GM19395 (cell line): ENCODE data around the gene STPG2.
A peak's percentile ranks its signal among the peaks of the same experiment; 100 is the strongest.
"Not testable (repeated sequence)": the region's sequence is repeated elsewhere in the genome, so short reads cannot be mapped to it uniquely, and the experiment has no call there.

Experiments used
- ATAC-seq: cut with Tn5 transposase; IDR thresholded peaks from one replicate; pipeline ENCODE4 v1.9.1; 2021; ENCODE audit warnings: mild to moderate bottlenecking, moderate library complexity; ENCODE audit not compliant: unreplicated experiment

The STPG2 gene

GRCh38 chr4:97646997-97647396 lies 496.3 kb downstream of the STPG2 start:
- no peak for ATAC-seq

DNA sequence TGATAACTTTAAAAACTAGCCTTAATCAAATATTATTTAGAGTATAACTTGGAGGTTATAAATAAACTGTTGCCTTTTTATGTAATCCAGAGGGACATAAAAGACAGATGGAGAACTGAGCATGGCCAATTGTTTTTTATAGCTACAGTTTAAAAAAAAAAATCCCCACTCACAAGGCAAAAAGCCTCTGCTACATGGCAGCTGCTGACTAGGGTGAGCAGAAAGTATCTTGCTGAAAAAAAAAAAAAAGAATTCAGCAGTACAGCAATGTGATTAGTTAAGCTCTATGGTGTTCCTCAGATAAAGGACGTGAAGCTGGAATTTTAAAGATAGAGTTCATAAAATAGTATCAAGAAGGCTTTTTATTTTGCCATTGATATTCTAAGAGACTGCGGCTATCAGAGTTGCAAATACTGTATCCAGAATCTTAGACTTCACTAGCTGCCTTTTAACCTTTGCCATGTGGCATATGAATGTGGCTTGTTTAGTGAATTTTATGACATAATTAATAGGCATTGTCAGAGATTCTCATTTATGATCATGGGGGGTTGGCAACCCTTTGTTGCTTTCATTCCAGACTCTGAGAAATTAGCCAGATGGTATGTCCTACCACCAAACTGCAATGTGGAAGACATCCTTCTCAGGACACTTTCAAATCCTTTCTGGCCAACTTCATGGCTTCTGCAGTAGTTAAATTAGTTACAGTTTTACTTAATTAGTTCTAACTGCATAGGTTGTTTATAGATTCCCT lies 498.0 kb downstream of the STPG2 start:
- ATAC-seq: no peak

DNA sequence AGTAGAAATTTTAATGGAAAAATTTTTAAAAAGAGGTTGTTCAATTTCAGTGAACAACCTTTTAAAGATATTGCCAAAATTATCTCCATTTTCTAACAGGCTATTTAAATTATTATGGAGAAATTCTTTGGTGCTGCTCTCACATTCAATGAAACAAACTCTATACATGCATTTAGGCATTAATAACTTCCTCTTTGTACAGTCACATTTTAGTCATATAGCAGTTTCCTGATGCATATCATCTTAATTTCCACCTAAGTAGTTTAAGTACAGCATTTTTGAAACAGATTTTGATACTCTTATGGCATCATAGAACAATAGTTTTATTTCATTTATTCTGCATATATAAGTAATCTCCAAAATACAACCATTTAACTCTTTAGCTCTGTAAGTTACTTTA lies 500.1 kb downstream of the STPG2 start:
- no peak for ATAC-seq

- no peak for ATAC-seq
Observed at GRCh38 chr4:97639961-97640360, 503.3 kb downstream of the STPG2 start.

DNA sequence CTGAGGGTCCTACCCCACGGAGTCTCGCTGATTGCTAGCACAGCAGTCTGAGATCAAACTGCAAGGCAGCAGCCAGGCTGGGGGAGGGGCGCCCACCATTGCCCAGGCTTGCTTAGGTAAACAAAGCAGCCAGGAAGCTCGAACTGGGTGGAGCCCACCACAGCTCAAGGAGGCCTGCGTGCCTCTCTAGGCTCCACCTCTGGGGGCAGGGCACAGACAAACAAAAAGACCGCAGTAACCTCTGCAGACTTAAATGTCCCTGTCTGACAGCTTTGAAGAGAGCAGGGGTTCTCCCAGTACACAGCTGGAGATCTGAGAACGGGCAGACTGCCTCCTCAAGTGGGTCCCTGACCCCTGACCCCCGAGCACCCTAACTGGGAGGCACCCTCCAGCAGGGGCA lies 509.4 kb downstream of the STPG2 start:
- not testable (repeated sequence) for ATAC-seq

- ATAC-seq: no peak
Observed at GRCh38 chr4:97627750-97628149, 515.5 kb downstream of the STPG2 start.

DNA sequence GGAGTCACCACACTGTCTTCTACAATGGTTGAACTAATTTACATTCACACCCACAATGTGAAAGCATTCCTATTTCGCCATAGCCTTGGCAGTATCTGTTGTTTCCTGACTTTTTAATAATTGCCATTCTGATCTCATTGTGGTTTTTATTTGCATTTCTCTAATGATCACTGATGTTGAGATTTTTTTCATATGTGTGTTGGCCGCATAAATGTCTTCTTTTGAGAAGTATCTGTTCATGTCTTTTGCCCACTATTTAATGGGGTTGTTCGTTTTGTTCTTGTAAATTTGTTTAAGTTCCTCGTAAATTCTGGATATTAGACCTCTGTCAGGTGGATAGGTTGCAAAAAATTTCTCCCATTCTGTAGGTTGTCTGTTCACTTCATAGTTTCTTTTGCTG lies 519.1 kb downstream of the STPG2 start:
- no peak for ATAC-seq

- ATAC-seq: no peak
Observed at GRCh38 chr4:97605932-97606331, 537.3 kb downstream of the STPG2 start.

GRCh38 chr4:97593248-97593647 lies 550.0 kb downstream of the STPG2 start:
- no peak for ATAC-seq

DNA sequence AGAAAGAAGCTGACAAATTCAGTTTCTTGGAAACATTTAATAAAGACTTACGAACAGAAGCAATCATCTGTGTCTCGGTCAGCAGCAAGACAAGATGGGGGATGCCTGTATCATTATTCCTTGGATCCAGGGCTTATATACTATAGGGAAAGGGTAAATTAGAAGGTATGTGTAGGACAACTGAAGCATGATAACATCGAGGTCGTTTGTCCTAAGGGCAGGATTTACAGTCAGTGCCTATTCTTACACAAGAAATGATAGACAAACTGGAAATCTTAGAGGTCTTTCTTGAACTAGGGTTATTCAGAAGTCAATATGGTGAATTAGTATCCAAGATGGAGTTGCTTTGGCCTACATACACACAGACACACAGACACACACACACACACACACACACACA lies 553.0 kb downstream of the STPG2 start:
- no peak for ATAC-seq

DNA sequence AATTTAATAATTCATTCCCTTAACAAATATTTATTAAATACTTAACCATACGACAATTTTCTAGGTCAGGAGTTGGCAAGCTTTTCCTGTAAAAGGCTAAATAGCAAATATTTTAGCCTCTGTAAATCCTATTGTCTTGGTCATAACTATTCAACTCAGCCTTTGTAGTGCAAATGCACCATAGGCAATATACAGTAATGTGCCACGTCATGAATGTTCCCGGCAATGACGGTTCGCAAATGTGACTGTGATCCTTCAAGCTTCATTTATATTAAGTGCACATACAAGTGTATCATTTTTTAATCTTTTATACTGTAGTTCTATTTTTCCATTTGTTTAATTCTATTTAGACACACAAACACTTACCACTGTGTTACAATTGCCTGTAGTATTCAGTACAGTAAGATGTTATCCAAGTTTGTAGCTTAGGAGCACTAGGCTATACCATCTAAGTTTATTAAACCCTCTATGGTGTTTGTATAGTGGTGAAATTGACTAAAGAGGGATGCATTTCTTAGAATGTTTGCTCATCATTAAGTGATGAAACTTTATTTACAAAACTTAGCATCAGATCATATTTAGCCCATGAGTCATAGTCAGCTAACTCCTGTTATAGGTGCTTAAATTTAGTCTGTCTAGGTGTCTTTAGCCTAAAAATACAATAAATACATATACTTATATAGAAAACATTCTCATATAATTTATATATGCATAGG lies 553.6 kb downstream of the STPG2 start:
- no peak for ATAC-seq

- no peak for ATAC-seq
Observed at GRCh38 chr4:97587912-97588311, 555.4 kb downstream of the STPG2 start.

- ATAC-seq: no peak
Observed at GRCh38 chr4:97585274-97585673, 558.0 kb downstream of the STPG2 start.

DNA sequence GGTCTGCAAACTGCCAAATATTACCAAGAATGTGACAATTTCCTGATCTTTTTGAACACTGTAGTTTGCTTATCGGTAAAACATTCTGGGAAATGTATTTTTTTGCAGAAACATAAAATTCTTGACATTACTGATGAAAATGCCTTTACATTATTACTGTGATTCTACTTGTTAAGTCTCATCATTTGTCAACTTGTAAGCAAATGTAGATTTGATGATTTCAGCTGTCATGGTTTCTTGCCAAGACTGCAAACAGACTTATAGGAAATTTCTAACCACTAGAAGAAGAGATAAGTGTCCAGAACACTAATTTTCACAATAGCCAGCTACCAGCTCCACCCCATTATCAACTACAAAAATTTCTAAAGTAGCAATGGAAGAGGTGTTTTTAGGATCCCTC lies 560.4 kb downstream of the STPG2 start:
- no peak for ATAC-seq

GRCh38 chr4:97577004-97577403 lies 566.3 kb downstream of the STPG2 start:
- no peak for ATAC-seq

- ATAC-seq: no peak
Observed at GRCh38 chr4:97560009-97560408, 583.3 kb downstream of the STPG2 start.

- no peak for ATAC-seq
Observed at GRCh38 chr4:97558204-97558778, 585.0 kb downstream of the STPG2 start.

DNA sequence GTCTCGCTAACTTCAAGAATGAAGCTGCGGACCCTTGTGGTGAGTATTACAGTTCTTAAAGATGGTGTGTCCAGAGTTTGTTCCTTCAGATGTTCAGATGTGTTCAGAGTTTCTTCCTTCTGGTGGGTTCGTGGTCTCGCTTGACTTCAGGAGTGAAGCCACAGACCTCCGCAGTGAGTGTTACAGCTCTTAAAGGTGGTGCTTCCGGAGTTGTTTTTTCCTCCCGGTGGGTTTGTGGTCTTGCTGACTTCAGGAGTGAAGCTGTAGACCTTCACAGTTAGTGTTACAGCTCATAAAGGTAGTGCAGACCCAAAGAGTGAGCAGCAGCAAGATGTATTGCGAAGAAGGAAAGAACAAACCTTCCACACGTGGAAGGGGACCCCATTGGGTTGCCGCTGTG lies 592.6 kb downstream of the STPG2 start:
- ATAC-seq: not testable (repeated sequence)

GRCh38 chr4:97548943-97549583 lies 594.2 kb downstream of the STPG2 start:
- ATAC-seq: peak; percentile 71

GRCh38 chr4:97548186-97548585 lies 595.1 kb downstream of the STPG2 start:
- ATAC-seq: no peak

DNA sequence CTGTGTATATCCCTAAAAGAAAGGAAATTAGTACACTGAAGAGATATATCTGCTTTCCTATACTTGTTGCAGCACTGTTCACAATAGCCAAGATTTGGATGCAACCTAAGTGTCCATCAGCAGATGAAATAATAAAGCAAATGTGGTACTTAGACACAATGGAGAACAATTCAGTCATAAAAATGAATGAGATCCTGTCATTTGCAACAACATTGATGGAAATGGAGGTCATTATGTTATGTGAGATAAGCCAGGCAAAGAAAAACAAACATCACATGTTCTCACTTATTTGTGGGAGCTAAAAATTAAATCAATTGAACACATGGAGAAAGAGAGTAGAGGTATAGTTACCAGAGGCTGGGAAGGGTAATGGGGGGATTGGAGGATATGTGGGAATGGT lies 611.9 kb downstream of the STPG2 start:
- ATAC-seq: no peak

- no peak for ATAC-seq
Observed at GRCh38 chr4:97530676-97531075, 612.6 kb downstream of the STPG2 start.
